ENCODE results near the gene SLCO2A1.

SLCO2A1 gene

GRCh38 chr3:134013280-134013679, 16.4 kb downstream of the SLCO2A1 start:
- Histone ChIP-seq H3K4me3 (ENCODE audit: low read depth, low read length) (no peak overlapping the region), H3K9me3 (no peaks in the 10 kb centered on the region), H3K27me3 (no peaks in the 10 kb centered on the region), H3K36me3 (no peaks in the 10 kb centered on the region), H3K4me1 (no peaks in the 10 kb centered on the region)
- no peak for DNase-seq
- TF ChIP-seq CTCF (IDR thresholded peaks at IDR 0.05; ENCODE audit: low read depth, low read length): no peak

- no peak for DNase-seq
- no peak overlapping the region for H3K4me3 ChIP-seq (ENCODE audit: low read depth, low read length)
Observed at GRCh38 chr3:134009345-134010000, 20.3 kb downstream of the SLCO2A1 start.

GRCh38 chr3:134008630-134009156, 21.0 kb downstream of the SLCO2A1 start:
- Histone ChIP-seq H3K4me3 (ENCODE audit: low read depth, low read length) (no peak overlapping the region), H3K27me3 (no peaks in the 10 kb centered on the region), H3K4me1 (no peaks in the 10 kb centered on the region), H3K9me3 (no peaks in the 10 kb centered on the region), H3K36me3 (no peaks in the 10 kb centered on the region)
- TF ChIP-seq CTCF (IDR thresholded peaks at IDR 0.05; ENCODE audit: low read depth, low read length): no peak
- DNase-seq: no peak

More at GRCh38 chr3:134009345-134010000, 20.3 kb downstream of the SLCO2A1 start:
- Histone ChIP-seq H3K27me3 (no peaks in the 10 kb centered on the region), H3K4me1 (no peaks in the 10 kb centered on the region), H3K9me3 (no peaks in the 10 kb centered on the region), H3K36me3 (no peaks in the 10 kb centered on the region)
- TF ChIP-seq CTCF (IDR thresholded peaks at IDR 0.05; ENCODE audit: low read depth, low read length): no peak

GRCh38 chr3:134007819-134008218, 21.9 kb downstream of the SLCO2A1 start:
- Histone ChIP-seq H3K4me3 (ENCODE audit: low read depth, low read length) (no peak overlapping the region), H3K36me3 (no peaks in the 10 kb centered on the region), H3K27me3 (no peaks in the 10 kb centered on the region), H3K4me1 (no peaks in the 10 kb centered on the region), H3K9me3 (no peaks in the 10 kb centered on the region)
- TF ChIP-seq CTCF (IDR thresholded peaks at IDR 0.05; ENCODE audit: low read depth, low read length): no peak
- no peak for DNase-seq

GRCh38 chr3:134004841-134005240, 24.9 kb downstream of the SLCO2A1 start:
- Histone ChIP-seq H3K36me3 (no peaks in the 10 kb centered on the region), H3K27me3 (no peaks in the 10 kb centered on the region), H3K9me3 (no peaks in the 10 kb centered on the region), H3K4me3 (ENCODE audit: low read depth, low read length) (no peak overlapping the region), H3K4me1 (no peaks in the 10 kb centered on the region)
- DNase-seq: no peak
- TF ChIP-seq CTCF (IDR thresholded peaks at IDR 0.05; ENCODE audit: low read depth, low read length): no peak

- TF ChIP-seq CTCF (IDR thresholded peaks at IDR 0.05; ENCODE audit: low read depth, low read length): no peak
- Histone ChIP-seq H3K27me3 (no peaks in the 10 kb centered on the region), H3K4me1 (no peaks in the 10 kb centered on the region), H3K9me3 (no peaks in the 10 kb centered on the region), H3K4me3 (ENCODE audit: low read depth, low read length) (no peak overlapping the region), H3K36me3 (no peaks in the 10 kb centered on the region)
- DNase-seq: no peak
Observed at GRCh38 chr3:134003066-134003465, 26.7 kb downstream of the SLCO2A1 start.

All from BE2C (cell line).